Stimulated activated CD4-positive, alpha-beta T cell treated with anti-CD3 and anti-CD28 coated beads, Interleukin-1b, Interleukin-23, amount 100 ng/mL, for 1 hour (primary cell): Measurements from ENCODE around the gene YIPF4.
A peak's percentile ranks its signal among the peaks of the same experiment; 100 is the strongest.
"Not testable (repeated sequence)": the region's sequence is repeated elsewhere in the genome, so short reads cannot be mapped to it uniquely, and the experiment has no call there.

Experiments
- DNase-seq, 2 donors: peaks; one replicate each; pipeline ENCODE4 v3.0.0-alpha.2; 2020; ENCODE audit warnings: low read depth in 2 of 2

Gene YIPF4

GRCh38 chr2:32289165-32289999 is 11.7 kb downstream of the YIPF4 start:
- no peak for DNase-seq

- no peak for DNase-seq
These were observed 12.3 kb downstream of the YIPF4 start for GRCh38 chr2:32290000-32290339.

GRCh38 chr2:32291746-32292145 is 14.0 kb downstream of the YIPF4 start:
- DNase-seq: no peak

DNA sequence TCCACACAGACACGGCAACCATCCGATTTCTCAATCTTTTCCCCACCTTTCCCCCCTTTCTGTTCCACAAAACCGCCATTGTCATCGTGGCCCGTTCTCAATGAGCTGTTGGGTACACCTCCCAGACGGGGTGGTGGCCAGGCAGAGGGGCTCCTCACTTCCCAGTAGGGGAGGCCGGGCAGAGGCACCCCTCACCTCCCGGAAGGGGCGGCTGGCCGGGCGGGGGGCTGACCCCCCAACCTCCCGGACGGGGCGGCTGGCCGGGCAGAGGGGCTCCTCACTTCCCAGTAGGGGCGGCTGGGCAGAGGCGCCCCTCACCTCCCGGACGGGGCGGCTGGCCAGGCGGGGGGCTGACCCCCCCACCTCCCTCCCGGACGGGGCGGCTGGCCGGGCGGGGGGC is 15.8 kb downstream of the YIPF4 start:
- not testable (repeated sequence) for DNase-seq

- not testable (repeated sequence) for DNase-seq
These were observed 16.4 kb downstream of the YIPF4 start for GRCh38 chr2:32293966-32294562.

DNA sequence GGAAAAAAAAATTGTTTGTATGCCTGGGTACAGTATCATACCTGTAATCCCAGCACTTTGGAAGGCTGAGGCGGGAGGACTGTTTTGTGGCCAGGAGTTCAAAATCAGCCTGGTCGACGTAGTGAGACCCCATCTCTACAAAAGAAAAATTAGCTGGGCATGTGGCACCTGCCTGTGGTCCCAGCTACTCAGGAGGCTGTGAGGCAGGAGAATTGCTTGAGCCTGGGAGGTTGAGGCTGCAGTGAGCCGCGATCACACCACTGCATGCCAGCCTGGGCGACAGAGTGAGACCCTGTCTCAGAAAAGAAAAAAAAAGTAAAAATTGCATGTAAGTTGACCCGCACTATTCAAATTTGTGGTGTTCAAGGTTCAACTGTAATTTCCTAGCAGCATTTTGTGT is 32.9 kb downstream of the YIPF4 start:
- DNase-seq: no peak

DNA sequence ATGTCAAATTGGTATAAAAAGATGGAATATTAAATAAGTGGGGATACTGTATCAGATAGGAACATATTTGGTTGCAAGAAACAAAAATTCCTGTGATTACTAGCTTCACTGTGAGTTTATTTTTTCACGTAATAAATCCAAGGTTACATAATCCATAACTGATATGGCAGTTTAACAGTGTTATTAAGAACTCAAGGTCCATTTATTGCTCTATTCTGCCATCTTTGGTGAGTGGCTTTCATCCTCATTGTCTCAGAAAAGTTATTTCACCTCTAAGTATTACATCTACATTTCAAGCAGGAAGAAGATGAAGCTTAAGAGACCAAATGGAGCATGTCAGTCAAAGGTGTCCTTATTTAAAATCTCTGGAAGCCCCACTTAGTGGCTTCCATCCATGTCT is 37.2 kb downstream of the YIPF4 start:
- no peak for DNase-seq

DNA sequence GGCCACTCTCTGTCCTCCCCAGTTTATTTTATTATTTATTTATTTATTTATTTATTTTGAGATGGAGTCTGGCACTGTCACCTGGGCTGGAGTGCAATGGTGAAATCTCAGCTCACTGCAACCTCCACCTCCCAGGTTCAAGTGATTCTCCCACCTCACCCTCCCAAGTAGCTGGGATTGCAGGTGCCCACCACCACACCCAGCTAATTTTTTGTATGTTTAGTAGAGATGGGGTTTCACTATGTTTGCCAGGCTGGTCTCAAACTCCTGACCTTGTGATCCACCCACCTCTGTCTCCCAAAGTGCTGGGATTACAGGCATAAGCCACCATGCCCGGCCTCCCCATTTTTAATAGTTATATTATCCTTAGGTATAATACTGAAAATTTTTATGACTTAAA is 51.0 kb downstream of the YIPF4 start:
- not testable (repeated sequence) for DNase-seq

GRCh38 chr2:32329180-32329980 is 51.7 kb downstream of the YIPF4 start:
- DNase-seq: not testable (repeated sequence)

- DNase-seq: no peak
These were observed 52.4 kb downstream of the YIPF4 start for GRCh38 chr2:32330136-32330535.

GRCh38 chr2:32342801-32343200 is 65.1 kb downstream of the YIPF4 start:
- DNase-seq: no peak

GRCh38 chr2:32350797-32351196 is 73.1 kb downstream of the YIPF4 start:
- not testable (repeated sequence) for DNase-seq

GRCh38 chr2:32355976-32356680 is 78.4 kb downstream of the YIPF4 start:
- DNase-seq: no peak

DNA sequence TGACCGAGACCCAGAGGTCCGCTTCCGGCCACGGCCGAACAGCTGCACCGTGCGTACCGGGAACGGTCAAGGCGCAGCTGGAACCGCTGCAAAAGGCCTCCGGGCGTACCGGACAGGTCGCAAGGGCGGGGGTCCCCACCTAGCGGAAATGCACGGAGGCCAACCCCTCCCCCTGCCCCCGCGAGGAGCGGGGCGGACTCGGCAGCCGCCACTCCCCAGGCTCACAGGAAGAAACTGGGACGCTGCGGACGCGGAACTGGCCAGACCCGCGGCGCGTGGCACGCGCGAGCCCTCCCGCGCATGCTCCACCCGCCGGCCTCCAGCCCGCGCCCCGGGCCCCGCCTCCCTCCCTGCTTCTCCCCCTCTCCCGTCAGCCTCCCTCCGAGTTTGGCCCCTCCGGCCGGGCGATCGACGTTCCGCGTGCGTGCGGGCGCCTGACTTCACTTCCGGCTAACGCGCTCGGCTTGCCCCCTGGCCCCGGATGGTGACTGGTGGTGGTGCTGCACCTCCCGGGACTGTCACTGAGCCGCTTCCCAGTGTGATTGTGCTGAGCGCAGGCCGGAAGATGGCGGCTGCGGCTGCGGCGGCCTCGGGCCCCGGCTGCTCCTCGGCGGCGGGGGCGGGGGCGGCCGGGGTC is 79.1 kb downstream of the YIPF4 start, which contains the start of gene BIRC6:
BIRC6 (plus strand) TSS at position 343 of the 637 bp plus-strand sequence; CDS start at position 482, 139 bp downstream.
- DNase-seq: peak; percentile 72 to 85

DNA sequence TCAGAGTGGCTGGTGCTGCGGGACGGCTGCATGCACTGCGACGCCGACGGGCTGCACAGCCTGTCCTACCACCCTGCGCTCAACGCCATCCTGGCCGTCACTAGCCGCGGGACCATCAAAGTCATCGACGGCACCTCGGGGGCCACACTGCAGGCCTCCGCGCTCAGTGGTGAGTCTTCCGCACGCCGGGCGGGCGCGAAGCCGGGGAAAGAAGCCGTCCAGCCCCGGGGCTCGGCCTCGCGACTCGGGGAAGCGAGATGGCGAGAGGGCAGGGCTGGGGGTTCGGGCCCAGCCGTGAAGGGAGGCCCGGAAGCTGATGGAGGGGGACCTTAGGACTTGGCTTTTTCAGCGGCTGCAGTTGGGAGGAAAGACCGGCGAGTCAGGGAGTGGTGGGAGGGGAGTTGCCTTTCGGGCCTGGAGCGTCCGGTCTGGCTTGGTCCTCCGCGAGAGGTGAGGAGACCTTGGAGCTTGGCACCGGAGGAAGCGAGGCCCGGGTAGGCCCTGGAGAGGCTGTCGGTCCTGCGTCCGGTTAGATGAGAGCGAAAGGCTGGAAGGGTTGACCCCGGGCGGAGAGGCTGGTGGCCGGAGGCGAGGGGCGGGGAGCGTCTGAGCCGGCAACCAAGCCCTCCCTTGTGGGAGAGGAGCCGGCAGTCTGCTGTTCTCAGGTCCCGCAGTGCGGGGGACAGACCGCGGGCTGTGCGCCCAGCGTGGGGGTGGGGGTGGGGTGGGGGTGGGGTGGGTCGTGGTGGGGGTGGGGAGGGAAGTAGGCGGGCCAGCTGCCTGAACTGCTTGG is 79.8 kb downstream of the YIPF4 start:
- DNase-seq: peak in 1 of 2 donors; percentile 13

DNA sequence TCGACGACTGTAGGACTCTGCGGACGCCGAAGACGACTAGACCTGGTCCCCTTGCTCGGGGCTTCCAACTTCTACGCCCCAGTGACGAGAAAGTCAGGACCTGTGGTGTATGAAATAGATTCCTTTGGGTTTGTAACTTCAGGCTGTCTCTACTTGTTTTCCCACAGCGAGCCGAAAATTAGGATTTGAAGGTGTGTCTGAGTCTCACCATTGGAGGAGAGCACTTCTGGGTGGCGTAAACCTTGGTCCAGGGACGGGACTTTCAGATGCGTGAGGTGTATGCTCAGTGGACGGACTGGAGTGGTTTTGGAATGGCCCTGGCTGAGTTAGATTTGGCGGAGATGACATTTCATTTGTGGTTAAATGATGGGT is 80.4 kb downstream of the YIPF4 start:
- no peak for DNase-seq

- DNase-seq: no peak
These were observed 82.7 kb downstream of the YIPF4 start for GRCh38 chr2:32360416-32360815.

DNA sequence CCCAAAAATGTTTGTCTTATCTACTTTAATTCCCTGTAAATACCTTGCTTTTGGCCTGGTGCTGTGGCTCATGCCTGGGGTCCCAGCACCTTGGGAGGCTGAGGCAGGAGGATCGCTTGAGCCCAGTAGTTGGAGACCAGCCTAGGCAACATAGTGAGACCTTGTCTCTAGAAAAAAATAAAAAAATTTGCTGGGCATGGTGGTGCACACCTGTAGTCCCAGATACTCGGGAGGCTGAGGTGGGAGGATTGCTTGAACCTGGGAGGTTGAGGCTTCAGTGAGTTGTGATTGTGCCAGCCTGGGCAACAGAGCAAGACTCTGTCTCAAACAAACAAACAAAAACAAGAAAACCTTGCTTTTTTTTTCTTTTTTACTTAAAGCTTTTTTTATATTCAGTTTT is 85.3 kb downstream of the YIPF4 start:
- not testable (repeated sequence) for DNase-seq

DNA sequence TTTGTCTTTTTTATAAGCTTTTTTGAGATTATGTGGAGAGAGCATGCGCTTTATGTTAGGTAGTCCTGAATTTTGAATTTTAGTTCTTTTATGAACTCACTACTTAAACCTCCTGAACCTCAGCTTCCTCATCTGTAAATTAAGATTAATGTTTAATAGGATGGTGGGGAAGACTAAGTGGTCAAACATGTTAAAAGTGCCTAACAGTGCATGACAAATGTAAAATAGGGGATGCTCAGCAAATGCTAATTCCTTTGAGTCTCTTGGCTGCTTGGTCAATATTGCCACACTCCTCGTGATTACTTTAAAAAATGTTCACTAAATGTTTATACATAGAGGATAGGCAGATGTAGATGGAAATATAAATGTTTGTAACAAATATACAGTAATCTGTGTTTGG is 85.9 kb downstream of the YIPF4 start:
- DNase-seq: no peak

- not testable (repeated sequence) for DNase-seq
These were observed 86.6 kb downstream of the YIPF4 start for GRCh38 chr2:32364290-32364689.

DNA sequence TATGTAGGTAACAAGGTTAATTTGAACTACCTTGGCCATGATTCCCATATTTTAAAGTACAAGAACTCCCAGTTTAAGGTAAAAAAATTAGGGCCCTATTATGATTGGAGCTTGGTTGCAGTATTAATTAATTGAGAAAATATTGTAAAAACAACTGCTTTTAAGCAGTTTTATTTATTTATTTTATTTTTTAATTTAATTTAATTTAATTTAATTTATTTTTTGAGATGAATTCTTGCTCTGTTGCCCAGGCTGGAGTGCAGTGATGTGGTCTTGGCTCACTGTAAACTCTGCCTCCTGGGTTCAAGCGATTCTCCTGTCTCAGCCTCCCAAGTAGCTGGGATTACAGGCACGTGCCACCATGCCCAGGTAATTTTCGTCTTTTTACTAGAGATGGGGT is 88.0 kb downstream of the YIPF4 start:
- not testable (repeated sequence) for DNase-seq
